Eye (tissue), 1 donor: ENCODE results near the gene TNFRSF11A.

Experiments used
- DNase-seq: peaks from one replicate; pipeline ENCODE4 v3.0.0-alpha.2; 2015

TNFRSF11A gene

GRCh38 chr18:62345909-62346308 lies 20.8 kb downstream of the TNFRSF11A start:
- no peak for DNase-seq

- DNase-seq: no peak
Observed at GRCh38 chr18:62346333-62347088, 21.4 kb downstream of the TNFRSF11A start.

- no peak for DNase-seq
Observed at GRCh38 chr18:62347089-62347506, 22.0 kb downstream of the TNFRSF11A start.

GRCh38 chr18:62348474-62348873 lies 23.4 kb downstream of the TNFRSF11A start:
- DNase-seq: no peak

GRCh38 chr18:62353170-62353569 lies 28.1 kb downstream of the TNFRSF11A start:
- DNase-seq: no peak

- no peak for DNase-seq
Observed at GRCh38 chr18:62354151-62354550, 29.0 kb downstream of the TNFRSF11A start.

GRCh38 chr18:62357079-62357719 lies 32.1 kb downstream of the TNFRSF11A start:
- DNase-seq: no peak

- no peak for DNase-seq
Observed at GRCh38 chr18:62360805-62361204, 35.7 kb downstream of the TNFRSF11A start.

GRCh38 chr18:62361288-62361687 lies 36.2 kb downstream of the TNFRSF11A start:
- no peak for DNase-seq

- no peak for DNase-seq
Observed at GRCh38 chr18:62364558-62364957, 39.4 kb downstream of the TNFRSF11A start.

- DNase-seq: no peak
Observed at GRCh38 chr18:62365420-62365819, 40.3 kb downstream of the TNFRSF11A start.

GRCh38 chr18:62366992-62367391 lies 41.9 kb downstream of the TNFRSF11A start:
- DNase-seq: no peak

GRCh38 chr18:62368100-62368499 lies 43.0 kb downstream of the TNFRSF11A start:
- DNase-seq: no peak

GRCh38 chr18:62369129-62369644 lies 44.1 kb downstream of the TNFRSF11A start:
- no peak for DNase-seq

GRCh38 chr18:62370366-62370765 lies 45.3 kb downstream of the TNFRSF11A start:
- DNase-seq: peak; percentile 30

GRCh38 chr18:62371436-62371835 lies 46.3 kb downstream of the TNFRSF11A start:
- peak; percentile 46 for DNase-seq

- peak; percentile 26 for DNase-seq
Observed at GRCh38 chr18:62372156-62372555, 47.0 kb downstream of the TNFRSF11A start.

- no peak for DNase-seq
Observed at GRCh38 chr18:62372882-62373281, 47.8 kb downstream of the TNFRSF11A start.

- DNase-seq: no peak
Observed at GRCh38 chr18:62374410-62374965, 49.4 kb downstream of the TNFRSF11A start.

GRCh38 chr18:62377131-62377807 lies 52.2 kb downstream of the TNFRSF11A start:
- no peak for DNase-seq

GRCh38 chr18:62379051-62379450 lies 53.9 kb downstream of the TNFRSF11A start:
- DNase-seq: no peak

GRCh38 chr18:62381373-62381772 lies 56.3 kb downstream of the TNFRSF11A start:
- no peak for DNase-seq

- no peak for DNase-seq
Observed at GRCh38 chr18:62384068-62384467, 59.0 kb downstream of the TNFRSF11A start.
